ENCODE measurements around the gene HSD11B2. TPM values are rescaled to one million over a fixed set of nuclear protein-coding genes. Genes with fewer than 3 reads are reported as not detected.
A peak's percentile ranks its signal among the peaks of the same experiment; 100 is the strongest.

HSD11B2 gene
- polyA plus RNA-seq (2014; cell fraction: cytosol; rRNA removed), result 16.8 and 26.2 TPM in 2 replicates
- polyA plus RNA-seq (2014; cell fraction: nucleus; rRNA removed), result 48.0 and 51.3 TPM in 2 replicates

DNA sequence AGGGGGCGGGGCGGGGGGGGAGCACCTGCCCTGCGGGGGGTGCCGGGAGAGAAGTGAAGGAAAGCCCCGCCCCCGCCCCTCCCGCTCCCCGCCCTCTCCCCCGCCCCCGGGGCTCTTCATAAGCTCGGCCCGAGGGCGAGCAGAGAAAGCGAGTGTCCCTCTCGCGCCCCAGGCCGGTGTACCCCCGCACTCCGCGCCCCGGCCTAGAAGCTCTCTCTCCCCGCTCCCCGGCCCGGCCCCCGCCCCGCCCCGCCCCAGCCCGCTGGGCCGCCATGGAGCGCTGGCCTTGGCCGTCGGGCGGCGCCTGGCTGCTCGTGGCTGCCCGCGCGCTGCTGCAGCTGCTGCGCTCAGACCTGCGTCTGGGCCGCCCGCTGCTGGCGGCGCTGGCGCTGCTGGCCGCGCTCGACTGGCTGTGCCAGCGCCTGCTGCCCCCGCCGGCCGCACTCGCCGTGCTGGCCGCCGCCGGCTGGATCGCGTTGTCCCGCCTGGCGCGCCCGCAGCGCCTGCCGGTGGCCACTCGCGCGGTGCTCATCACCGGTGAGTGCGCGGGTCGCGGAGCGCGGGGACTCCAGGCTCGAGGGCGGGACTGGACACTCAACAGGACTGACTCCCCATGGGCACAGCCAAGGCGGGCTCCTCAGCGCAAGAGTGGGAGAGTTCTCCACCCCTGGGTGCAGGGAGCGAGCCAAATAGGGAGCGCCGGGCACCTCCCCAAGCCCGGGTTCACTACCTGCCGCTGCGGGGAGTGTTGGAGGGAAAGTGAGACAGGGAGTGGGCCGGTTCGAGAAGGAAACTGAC, at the start of gene HSD11B2:
Gene HSD11B2 (plus strand): TSS at position 145 of the 798 bp plus-strand sequence. CDS start 128 bp downstream, at position 273.
- peak; percentile 47 for DNase-seq (ENCODE audit: low spot score)

DNA sequence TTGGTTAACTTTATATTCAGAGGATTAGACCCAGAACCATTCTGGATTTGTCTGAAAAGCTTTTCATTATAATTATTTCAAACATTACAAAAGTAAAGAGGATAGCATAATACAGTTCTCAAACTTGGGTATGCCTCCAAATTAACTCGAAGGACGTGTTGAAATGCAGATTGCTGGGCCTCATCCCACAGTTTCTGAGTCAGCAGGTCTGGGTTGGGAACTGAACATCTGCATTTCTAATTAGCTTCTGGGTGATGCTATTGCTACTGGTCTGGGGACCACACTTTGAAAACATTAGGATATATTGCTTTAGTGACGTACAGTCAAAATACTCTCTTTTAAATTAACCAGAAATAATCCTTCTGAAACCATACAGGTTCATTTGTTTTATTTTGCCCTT, 47.6 kb upstream of the HSD11B2 start:
- DNase-seq (ENCODE audit: low spot score), result no peak

GRCh38 chr16:67384778-67385510, 46.0 kb upstream of the HSD11B2 start:
- DNase-seq (ENCODE audit: low spot score), result no peak

DNA sequence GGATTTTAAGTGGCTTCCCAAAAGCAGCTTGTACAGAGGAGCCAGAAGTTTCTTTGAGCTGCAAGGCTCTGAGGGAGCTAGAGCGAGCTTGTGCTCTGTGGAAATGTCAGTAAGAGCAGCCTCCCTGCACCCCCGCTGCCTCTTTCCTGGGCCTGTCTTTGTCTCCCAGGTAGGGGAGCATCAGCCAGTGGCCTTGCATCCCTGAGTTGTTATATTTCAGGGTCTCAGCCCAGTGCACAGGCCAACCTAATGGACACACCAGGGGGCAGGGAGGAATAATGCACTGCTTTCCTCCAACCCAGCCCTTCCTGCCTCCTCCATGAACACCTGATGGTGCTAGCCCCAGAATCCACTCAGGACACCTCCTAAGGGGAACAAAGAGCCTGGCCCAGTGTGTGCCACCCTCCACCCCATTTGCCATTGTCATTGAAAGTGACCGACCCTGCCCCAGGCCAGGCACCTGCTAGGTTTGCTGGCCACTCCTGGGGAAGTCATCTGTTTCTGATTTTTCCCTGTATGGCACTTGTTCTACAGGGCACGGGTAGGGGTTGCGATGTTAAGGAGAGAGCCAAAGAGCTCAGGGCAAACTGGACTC, 44.0 kb upstream of the HSD11B2 start:
- no peak for DNase-seq (ENCODE audit: low spot score)

GRCh38 chr16:67387479-67388079, 43.3 kb upstream of the HSD11B2 start:
- DNase-seq (ENCODE audit: low spot score), result no peak

- DNase-seq (ENCODE audit: low spot score), result no peak
These were observed 42.7 kb upstream of the HSD11B2 start for GRCh38 chr16:67388191-67388590.

DNA sequence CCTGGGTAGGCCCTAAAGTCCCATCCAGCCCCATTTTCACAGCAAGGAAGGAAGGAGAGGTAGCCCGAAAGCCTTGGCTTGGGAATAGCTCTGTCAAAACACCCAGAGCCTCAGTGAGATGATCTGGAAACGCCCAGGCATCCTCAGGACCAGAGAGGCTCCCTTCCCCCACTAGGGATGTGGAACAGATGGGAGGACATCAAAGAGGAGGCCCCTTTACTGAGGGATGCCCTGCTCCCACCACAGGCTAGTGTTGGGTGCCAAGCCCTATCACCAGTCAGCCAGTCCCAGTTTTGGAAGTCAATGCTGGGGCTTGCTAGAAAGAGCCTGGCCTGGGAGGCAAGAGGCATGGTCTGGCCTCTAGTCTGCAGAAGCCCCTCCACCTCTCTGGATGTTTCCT, 42.3 kb upstream of the HSD11B2 start:
- no peak for DNase-seq (ENCODE audit: low spot score)

GRCh38 chr16:67389911-67390815, 40.8 kb upstream of the HSD11B2 start:
- no peak for DNase-seq (ENCODE audit: low spot score)

DNA sequence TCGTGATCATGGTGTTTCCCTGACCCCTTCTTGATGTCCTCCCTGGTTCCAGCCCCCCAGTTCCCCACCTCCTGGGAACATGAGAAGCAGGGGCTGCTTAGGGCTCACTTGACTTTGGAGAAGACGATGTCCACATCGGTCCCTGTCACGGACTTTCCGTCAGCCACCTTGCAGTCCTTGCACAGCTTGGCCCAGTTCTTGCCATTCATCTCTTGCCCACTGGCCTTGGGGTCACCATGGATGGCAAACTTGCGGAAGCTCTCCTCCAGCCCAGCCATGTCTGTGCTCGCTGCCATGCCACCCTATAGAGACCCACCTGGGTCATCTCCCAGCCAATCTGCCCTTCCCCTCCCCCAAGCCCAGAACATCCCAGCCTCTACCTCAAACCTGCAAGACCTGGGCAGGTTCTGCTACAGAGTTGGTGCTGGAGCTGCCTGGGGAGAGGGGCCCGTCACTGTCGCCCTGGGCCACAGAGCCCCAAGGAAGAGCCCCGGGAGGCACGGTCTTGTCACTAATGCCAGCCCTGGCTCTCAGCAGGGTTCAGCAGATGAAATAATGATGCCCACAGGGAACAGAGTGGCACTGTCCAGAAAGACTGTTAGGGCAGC, 40.0 kb upstream of the HSD11B2 start:
- no peak for DNase-seq (ENCODE audit: low spot score)

- DNase-seq (ENCODE audit: low spot score), result no peak
These were observed 39.3 kb upstream of the HSD11B2 start for GRCh38 chr16:67391424-67392300.

DNA sequence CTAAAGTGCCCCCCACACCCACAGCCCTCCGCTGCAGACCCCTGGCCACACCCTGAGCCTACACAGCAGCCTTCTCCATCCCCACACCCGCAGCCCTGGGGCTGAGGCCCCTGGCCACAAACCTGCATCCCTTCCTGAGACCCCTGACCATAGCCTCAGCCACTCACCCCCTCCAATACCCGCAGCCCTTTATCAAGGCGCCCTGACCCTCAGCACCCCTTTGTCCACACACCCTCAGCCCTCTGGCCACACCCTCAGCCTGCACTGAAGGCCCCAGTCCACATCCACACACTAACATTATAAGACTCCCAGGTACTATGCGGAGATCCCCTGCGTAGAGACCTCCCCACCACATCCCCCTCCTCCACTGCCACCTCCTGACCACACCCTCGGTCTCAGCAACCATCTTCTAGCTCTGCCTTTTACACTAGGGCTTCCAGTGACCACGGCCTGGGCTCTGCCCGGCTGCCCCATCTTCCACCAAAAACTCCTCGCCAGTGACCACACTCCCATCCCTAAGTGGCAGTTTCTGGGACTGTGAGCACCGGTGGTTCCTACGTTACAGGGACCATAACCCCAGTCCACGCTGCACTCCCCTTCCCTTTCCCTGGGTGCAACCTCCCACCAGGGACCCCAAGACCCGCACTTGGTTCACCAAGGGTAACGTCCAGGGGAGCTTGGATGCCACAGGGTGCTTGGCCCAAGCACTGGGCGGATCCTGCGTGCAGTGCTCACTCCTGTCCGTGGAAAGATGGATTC, 38.4 kb upstream of the HSD11B2 start:
- no peak for DNase-seq (ENCODE audit: low spot score)

GRCh38 chr16:67393111-67393787, 37.7 kb upstream of the HSD11B2 start, which contains the start of gene TPPP3:
TSS of gene TPPP3 (minus strand) at chr16:67393498. CDS start at chr16:67391111, 2,387 bp downstream.
- peak; percentile 91 for DNase-seq (ENCODE audit: low spot score)

GRCh38 chr16:67393788-67394154, 37.1 kb upstream of the HSD11B2 start:
- no peak for DNase-seq (ENCODE audit: low spot score)

DNA sequence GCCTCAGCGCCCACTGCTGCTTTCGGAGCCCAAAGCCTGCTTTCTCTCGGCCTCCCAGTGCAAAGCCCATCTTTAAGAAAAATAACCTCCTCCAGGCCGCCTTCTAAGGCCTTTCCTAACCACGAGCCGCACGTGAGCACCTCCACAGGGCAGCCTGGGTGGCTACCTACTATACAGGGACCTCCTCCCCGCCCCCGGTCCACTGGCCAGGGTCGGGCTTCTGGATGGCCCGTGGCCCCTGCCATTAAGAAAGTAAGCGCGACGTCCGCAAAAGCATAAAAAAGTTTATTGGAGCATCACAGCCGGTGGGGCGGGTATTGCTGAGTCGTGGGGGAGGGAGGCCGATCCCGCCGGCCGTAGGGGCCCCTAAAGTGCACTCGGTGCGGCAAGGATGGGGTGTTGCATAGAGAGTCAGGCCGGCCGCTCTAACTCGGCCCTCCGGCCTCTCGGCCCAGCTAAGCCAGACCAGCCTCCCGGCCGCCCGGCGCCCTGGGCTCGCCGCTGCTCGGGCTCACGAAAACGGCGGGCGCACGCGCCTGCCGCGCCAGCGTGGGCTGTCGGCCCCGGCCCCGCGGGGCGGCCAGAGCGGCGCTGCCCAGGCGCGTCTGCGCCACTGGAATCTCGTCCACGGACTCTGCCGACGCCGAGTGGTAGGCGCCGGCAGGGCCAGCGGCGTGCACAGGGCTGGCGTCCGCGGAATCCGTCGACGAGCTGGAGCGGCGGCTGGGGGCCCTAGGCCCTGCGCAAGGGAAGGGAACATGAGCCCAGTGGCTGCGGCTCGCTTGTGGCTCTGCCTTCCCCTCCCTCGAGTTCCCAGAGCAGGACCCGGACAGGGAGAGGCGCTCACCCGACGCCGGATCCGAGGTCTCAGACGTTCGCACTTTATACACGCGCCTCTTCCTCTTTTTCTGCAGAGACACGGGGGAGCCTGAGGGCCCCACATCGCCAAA, 36.5 kb upstream of the HSD11B2 start:
- no peak for DNase-seq (ENCODE audit: low spot score)

DNA sequence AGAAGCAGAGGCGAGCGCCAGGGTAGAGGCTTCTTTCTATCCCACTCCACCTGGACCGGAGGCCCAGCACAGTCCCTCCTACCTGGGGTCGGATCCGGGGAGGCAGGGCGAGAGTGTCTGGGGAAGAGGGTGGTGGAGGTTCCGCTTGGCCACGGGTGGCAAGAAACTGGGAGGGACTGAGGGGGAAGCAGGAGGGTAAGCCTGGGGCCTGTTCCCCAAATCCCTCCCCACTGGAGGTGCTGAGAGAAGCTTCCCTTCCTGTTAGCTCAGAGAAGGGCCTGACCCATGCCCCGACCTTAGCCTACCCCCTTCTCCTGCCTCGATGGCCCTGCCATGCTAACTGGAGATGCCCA, 35.8 kb upstream of the HSD11B2 start:
- no peak for DNase-seq (ENCODE audit: low spot score)

GRCh38 chr16:67395458-67396158, 35.3 kb upstream of the HSD11B2 start:
- peak; percentile 86 for DNase-seq (ENCODE audit: low spot score)

Data from SK-N-DZ (cell line).